22Rv1 (cell line): ENCODE measurements around the gene ANKRD26.
A peak's percentile ranks its signal among the peaks of the same experiment; 100 is the strongest.

Experiments
- H3K27ac ChIP-seq: fragments of 450-650 bp; 2 replicates; pipeline ENCODE4 v1.5.1; 2017
- ZFX ChIP-seq: fragments of 450-650 bp; IDR thresholded peaks from 2 replicates; pipeline ENCODE4 v1.6.1; 2017; ENCODE audit warnings: antibody characterized with exemption, borderline replicate concordance
- TF ChIP-seq, protein P1 (sequence below): fragments of 450-650 bp; IDR thresholded peaks from 2 replicates; pipeline ENCODE4 v1.5.1; 2017; ENCODE audit warnings: mild to moderate bottlenecking

The ANKRD26 gene

DNA sequence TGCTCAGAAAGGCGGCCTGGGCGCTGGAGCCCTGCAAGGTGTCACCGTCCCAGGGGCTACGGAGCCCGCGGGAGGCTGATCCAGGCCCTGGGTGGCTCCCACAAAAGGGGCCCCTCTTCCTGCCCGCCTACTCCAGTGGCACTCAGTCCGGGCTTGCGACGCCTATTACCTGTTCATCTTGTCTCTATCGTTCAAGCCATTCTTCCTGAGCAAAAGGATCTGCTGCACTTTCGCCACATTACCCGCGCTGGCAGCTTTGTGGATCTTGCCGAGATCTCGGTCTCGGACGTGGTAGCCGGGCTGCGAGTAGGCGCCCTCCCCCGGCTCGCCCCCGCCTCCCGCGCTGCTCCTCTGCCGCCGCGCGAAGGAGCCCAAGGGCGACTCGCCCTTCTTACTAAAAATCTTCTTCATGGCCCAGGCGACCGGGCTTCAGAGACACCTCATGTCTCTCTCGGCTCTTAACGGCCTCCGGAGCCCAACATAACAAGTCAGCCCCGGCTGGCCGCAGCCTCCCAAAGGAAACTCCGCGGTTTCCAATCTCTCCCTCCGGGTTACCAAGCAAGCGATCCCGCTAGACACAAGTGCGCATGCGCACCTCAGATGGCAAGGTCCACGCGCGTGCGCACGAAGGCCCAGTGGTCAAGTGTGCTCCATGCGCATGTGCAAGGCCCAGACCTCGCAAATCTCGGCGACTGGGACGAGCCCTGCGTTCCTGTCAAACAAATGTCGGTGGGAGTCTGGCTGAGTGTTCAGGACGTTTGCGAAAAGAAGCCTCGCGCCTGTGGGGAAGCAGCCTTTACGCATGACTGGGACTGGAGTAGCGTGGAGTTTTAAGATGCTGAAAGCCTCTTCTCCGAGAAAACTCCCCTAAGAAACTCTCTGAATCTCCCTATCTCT, at the start of gene ANKRD26:
ANKRD26 (minus strand) TSS at position 579 of the 897 bp plus-strand sequence; CDS start at position 411, 168 bp downstream.
- TF ChIP-seq ZFX = no peak
- TF ChIP-seq, protein P1, sequence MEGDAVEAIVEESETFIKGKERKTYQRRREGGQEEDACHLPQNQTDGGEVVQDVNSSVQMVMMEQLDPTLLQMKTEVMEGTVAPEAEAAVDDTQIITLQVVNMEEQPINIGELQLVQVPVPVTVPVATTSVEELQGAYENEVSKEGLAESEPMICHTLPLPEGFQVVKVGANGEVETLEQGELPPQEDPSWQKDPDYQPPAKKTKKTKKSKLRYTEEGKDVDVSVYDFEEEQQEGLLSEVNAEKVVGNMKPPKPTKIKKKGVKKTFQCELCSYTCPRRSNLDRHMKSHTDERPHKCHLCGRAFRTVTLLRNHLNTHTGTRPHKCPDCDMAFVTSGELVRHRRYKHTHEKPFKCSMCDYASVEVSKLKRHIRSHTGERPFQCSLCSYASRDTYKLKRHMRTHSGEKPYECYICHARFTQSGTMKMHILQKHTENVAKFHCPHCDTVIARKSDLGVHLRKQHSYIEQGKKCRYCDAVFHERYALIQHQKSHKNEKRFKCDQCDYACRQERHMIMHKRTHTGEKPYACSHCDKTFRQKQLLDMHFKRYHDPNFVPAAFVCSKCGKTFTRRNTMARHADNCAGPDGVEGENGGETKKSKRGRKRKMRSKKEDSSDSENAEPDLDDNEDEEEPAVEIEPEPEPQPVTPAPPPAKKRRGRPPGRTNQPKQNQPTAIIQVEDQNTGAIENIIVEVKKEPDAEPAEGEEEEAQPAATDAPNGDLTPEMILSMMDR = peak; percentile 32
- H3K27ac ChIP-seq = peak within 1 kb of the TSS; percentile 85

DNA sequence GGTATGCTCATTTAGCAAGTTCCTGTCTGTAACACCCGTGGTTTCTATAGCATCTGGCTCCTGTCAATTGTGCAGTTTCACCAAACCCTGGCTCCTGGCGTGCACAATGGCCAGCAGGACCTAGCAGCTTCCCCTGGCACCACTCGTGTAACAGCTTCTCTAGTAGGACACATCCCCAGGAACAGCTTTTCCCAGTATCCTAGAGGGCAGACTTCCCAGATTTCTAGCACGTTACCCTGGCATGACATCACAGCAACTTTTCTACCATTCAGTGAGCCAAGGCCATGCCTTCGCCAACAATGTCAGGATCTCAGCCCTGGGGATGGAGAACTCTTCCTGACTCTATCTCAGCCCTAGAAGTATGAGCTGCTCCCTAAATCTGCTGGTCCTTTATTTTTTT, 47.4 kb upstream of the ANKRD26 start:
- no peak overlapping the region for H3K27ac ChIP-seq
- no peak for TF ChIP-seq ZFX
- TF ChIP-seq, protein P1 = no peak

DNA sequence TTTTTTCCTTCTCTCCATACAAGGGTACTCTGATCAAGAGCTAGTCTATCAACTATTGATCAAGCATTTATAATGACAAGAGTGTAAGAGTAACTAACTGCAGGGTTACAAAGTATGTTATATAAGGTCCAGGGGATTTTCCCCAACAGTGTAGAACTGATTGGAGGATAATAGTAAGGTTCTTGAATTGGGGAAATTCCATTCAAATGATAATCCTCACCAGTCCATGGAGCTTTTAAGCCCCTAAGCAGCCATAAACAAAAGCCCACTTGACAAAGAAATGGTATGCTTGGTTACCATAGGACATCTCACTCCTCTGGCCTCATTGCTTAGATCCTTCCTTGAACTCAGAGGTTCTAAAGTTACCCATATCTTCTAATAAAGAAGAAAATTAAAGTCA, 45.6 kb upstream of the ANKRD26 start:
- H3K27ac ChIP-seq = no peak overlapping the region
- no peak for TF ChIP-seq ZFX
- TF ChIP-seq, protein P1 = no peak

DNA sequence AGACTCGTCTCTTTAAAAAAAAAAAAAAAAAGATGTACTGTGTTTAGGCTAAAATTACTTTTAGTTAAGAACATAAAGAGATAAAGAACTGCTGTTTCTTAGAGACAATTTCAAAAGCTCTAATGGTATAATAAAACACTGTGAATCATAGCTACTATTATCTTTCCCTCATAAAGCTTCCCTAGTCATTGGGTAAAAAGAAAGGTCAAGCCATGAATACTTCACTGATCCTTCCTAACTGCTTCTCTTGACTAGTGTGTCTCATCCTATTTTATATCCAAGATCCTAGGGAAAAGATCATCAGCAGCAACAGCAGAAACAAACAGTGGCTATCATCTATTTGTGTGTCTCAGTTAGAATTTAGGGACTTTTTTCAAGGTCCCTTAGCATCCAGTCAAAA, 43.4 kb upstream of the ANKRD26 start:
- TF ChIP-seq, protein P1 = no peak
- TF ChIP-seq ZFX = no peak
- H3K27ac ChIP-seq = no peak overlapping the region

DNA sequence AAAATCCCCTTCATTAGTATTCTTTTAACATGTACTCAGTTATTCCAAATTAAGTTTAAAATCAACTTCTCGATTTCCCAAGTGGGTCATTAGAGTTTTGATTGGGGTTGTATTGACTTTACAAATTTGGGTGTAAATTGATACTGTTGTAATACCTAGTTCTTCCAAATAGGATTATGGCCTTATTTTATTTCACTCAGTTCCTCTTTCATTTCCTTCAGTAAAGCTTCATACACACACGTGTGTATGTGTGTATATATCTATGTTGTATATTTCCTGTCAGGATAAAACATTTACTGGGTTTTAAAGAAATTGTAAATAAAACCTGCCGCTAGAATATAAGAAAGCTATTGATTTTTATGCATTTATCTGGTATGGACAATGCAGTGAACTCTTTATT, 38.0 kb upstream of the ANKRD26 start:
- no peak for TF ChIP-seq ZFX
- TF ChIP-seq, protein P1 = no peak
- H3K27ac ChIP-seq = no peak overlapping the region

DNA sequence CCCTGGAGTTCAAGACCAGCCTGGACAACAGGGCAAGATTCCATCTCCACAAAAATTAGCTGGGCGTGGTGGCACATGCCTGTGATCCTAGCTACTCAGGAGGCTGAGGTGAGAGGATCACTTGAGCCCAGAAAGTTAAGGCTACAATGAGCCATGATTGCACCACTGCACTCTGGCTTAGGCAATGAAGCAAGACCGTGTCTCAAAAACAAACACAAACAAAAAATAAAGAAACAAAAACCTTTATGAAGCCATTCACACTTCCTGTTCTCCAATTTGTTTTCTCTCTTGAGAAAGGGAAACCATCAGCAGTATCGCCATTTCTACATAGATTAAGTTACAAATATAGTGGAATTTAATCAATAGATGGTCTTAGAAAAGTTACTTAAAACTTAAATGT, 34.1 kb upstream of the ANKRD26 start:
- no peak overlapping the region for H3K27ac ChIP-seq
- TF ChIP-seq ZFX = no peak
- TF ChIP-seq, protein P1 = no peak

DNA sequence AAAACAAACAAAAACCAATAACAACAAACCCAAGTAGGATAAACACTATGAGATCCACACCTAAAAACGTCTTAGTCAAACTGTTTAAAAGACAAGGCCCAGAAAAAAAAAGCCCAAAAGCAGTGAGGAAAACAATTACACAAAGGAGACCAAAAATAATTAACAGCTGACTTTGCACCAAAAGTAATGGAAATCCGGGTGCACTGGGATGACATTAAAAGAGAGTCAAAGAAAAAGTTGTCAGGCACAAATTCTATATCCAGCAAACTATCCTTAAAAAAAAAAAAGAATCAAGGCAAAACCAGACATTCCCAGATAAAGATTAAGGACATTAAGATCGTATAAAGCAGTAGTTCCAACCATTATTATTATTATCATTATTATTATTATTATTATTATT, 7.9 kb upstream of the ANKRD26 start:
- TF ChIP-seq, protein P1 = no peak
- TF ChIP-seq ZFX = no peak
- no peak overlapping the region for H3K27ac ChIP-seq
